ENCODE data around the gene SLX4IP.

Gene SLX4IP

GRCh38 chr20:10673176-10673841 is 238.2 kb downstream of the SLX4IP start:
- no peak for DNase-seq (ENCODE audit: low read depth in 2 of 2, low spot score in 1 of 2)

GRCh38 chr20:10673842-10674683 is 239.0 kb downstream of the SLX4IP start, which contains the start of gene JAG1:
Gene JAG1, minus strand, starts transcription at chr20:10673999. Its CDS starts 469 bp downstream, at chr20:10673530.
- DNase-seq (ENCODE audit: low read depth in 2 of 2, low spot score in 1 of 2) = no peak

DNA sequence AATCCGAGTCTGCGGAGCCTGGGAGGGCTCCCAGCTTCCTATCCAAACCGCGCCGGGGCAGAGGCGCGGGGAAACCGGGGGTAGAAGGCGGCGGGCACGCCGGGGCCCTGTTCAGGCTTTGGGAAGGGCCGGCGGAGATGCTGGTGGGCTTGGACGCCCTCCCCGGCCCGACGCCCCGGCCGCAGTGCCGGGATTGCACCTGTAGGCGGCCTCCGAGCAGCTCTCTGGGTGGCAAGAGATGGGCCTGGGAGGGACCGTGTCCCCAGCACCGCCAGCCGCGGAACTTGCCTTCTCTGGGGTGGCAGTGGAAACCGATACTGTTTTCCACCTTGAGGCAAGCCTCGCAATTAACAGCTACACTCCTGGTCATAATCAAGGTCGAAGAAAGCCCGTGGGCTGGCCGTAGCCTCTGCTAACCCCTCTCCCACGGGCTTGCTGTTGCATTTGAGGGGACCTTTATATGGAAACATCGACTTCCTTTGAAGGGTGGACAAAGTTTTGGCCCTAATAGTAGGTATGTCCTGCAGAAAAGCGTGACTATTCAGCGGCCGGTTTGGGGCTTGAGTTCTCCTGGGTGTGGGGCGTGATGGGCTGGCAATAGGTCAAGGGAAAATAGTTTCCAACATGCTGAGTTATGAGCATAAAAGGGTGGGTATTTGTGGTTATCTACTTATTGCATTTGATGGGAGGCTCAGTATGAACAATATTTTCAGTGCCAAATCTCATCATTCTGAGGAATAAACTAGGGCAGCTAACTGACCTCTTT is 239.8 kb downstream of the SLX4IP start:
- no peak for DNase-seq (ENCODE audit: low read depth in 2 of 2, low spot score in 1 of 2)

GRCh38 chr20:10675450-10675848 is 240.3 kb downstream of the SLX4IP start:
- no peak for DNase-seq (ENCODE audit: low read depth in 2 of 2, low spot score in 1 of 2)

GRCh38 chr20:10676518-10676917 is 241.4 kb downstream of the SLX4IP start:
- no peak for DNase-seq (ENCODE audit: low read depth in 2 of 2, low spot score in 1 of 2)

Data from stimulated activated CD8-positive, alpha-beta memory T cell treated with anti-CD3 and anti-CD28 coated beads, Interleukin-4, amount 100 ng/mL, for 4 hours (primary cell).